ENCODE measurements around the gene ASB2.

Gene ASB2

DNA sequence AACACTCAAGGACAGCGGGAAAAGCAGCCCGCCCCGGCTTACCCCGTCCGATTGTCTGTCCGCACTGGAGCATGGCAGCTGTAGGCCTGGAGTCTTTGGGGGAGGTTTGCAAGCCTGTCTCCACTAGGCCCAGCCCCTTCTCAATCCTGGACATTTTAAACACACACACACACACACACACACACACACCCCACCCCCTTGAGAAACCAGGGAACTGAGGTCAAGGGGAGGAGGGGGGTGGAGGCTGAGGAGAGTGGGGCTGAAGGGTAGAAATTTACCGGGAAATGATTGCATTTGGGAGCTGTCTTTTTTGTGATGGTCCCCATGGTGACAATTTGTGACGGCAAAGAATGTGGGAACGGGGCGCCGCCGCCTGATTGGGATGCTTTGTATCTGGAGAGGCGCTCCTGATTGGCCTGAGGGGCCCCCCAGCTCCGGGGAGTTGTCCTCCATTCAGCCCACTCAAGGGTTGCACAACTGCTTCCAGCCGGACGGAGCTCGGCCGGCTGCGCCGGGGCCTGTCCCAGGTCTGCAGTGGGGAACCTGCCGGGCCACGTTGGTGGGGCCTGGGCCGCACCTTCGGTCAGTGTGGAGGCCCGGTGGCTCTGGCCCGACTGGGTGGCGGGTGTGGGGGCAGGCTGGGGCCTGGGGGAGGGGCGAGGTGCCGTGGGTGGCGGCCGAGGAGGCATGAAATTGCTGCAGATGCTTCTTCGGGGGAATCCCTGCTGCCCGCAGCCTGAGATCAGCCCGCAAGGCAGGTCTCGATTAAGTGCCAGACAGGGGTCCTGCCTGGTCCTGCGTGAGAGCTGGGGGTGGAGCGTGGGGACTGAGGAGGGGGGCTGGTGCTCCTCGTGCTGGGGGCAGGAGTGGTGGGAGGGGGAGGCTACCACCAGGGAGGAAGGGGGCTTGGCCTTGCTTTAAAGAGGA, 49.2 kb downstream of the ASB2 start, which contains the start of gene FAM181A:
Gene FAM181A (plus strand): TSS at position 472 of the 927 bp plus-strand sequence. CDS start 942 bp downstream, outside the sequence.
- H3K27me3 ChIP-seq (ENCODE audit: control insufficient read depth in 1 of 2, insufficient read depth in 2 of 2, low read length in 2 of 2), result no peaks in the 10 kb centered on the region
- no peak within 1 kb of the TSS for H3K9ac ChIP-seq (ENCODE audit: low read length in 2 of 2)
- no peak within 1 kb of the TSS for H3K4me3 ChIP-seq (ENCODE audit: low read length in 2 of 2)
- H3K9me3 ChIP-seq (ENCODE audit: control insufficient read depth in 2 of 2, low read length in 2 of 2), result no peaks in the 10 kb centered on the region
- peaks cover 9 to 10% of the 10 kb centered on the region in 2 donors for H3K36me3 ChIP-seq (ENCODE audit: control insufficient read depth in 2 of 2, insufficient read depth in 2 of 2, low read length in 2 of 2)
- no peak within 1 kb of the TSS for H3K27ac ChIP-seq (ENCODE audit: low read length)
- H3K4me1 ChIP-seq (ENCODE audit: control insufficient read depth, insufficient read depth, low read length), result peaks cover 13% of the 10 kb centered on the region

- no peaks in the 10 kb centered on the region for H3K27me3 ChIP-seq (ENCODE audit: control insufficient read depth in 1 of 2, insufficient read depth in 2 of 2, low read length in 2 of 2)
- H3K36me3 ChIP-seq (ENCODE audit: control insufficient read depth in 2 of 2, insufficient read depth in 2 of 2, low read length in 2 of 2), result peaks cover 4 to 9% of the 10 kb centered on the region in 2 donors
- no peak overlapping the region for H3K9ac ChIP-seq (ENCODE audit: low read length in 2 of 2)
- H3K9me3 ChIP-seq (ENCODE audit: control insufficient read depth in 2 of 2, low read length in 2 of 2), result no peaks in the 10 kb centered on the region
- H3K27ac ChIP-seq (ENCODE audit: low read length), result no peak overlapping the region
- H3K4me1 ChIP-seq (ENCODE audit: control insufficient read depth, insufficient read depth, low read length), result peaks cover 13% of the 10 kb centered on the region
- H3K4me3 ChIP-seq (ENCODE audit: low read length in 2 of 2), result no peak overlapping the region
Observed at GRCh38 chr14:93926245-93926872, 50.0 kb downstream of the ASB2 start.

GRCh38 chr14:93925374-93925895, 50.9 kb downstream of the ASB2 start:
- no peaks in the 10 kb centered on the region for H3K9me3 ChIP-seq (ENCODE audit: control insufficient read depth in 2 of 2, low read length in 2 of 2)
- H3K9ac ChIP-seq (ENCODE audit: low read length in 2 of 2), result no peak overlapping the region
- no peaks in the 10 kb centered on the region for H3K27me3 ChIP-seq (ENCODE audit: control insufficient read depth in 1 of 2, insufficient read depth in 2 of 2, low read length in 2 of 2)
- H3K36me3 ChIP-seq (ENCODE audit: control insufficient read depth in 2 of 2, insufficient read depth in 2 of 2, low read length in 2 of 2), result peaks cover 2 to 3% of the 10 kb centered on the region in 2 donors
- H3K27ac ChIP-seq (ENCODE audit: low read length), result no peak overlapping the region
- H3K4me3 ChIP-seq (ENCODE audit: low read length in 2 of 2), result no peak overlapping the region
- peaks cover 13% of the 10 kb centered on the region for H3K4me1 ChIP-seq (ENCODE audit: control insufficient read depth, insufficient read depth, low read length)

GRCh38 chr14:93924592-93925355, 51.6 kb downstream of the ASB2 start:
- no peak overlapping the region for H3K4me3 ChIP-seq (ENCODE audit: low read length in 2 of 2)
- no peaks in the 10 kb centered on the region for H3K9me3 ChIP-seq (ENCODE audit: control insufficient read depth in 2 of 2, low read length in 2 of 2)
- H3K36me3 ChIP-seq (ENCODE audit: control insufficient read depth in 2 of 2, insufficient read depth in 2 of 2, low read length in 2 of 2), result no peaks in the 10 kb centered on the region
- peaks cover 13% of the 10 kb centered on the region for H3K4me1 ChIP-seq (ENCODE audit: control insufficient read depth, insufficient read depth, low read length)
- H3K27me3 ChIP-seq (ENCODE audit: control insufficient read depth in 1 of 2, insufficient read depth in 2 of 2, low read length in 2 of 2), result no peaks in the 10 kb centered on the region
- no peak overlapping the region for H3K27ac ChIP-seq (ENCODE audit: low read length)
- no peak overlapping the region for H3K9ac ChIP-seq (ENCODE audit: low read length in 2 of 2)

DNA sequence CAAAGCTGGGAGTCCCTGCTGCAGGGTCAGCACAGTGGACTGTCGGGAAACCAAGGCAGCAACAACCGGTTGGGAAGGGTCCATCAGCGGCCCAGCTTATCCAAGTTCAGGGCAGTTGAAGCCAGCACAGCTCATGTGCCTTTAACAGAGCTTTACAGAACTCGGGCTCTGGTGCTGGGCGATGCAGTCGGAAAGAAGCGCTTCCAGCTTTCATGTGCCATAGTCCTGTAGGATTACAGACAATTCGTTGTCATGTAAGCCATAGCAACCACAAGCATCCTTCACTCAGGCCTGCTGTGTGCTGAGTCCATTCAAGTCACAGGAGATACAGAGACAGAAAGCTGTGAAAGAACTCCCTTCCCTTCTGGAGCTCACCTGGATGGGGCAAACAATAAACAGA, 52.7 kb downstream of the ASB2 start:
- Histone ChIP-seq H3K9me3 (ENCODE audit: control insufficient read depth in 2 of 2, low read length in 2 of 2) (peaks cover 0 to 4% of the 10 kb centered on the region in 2 donors), H3K36me3 (ENCODE audit: control insufficient read depth in 2 of 2, insufficient read depth in 2 of 2, low read length in 2 of 2) (no peaks in the 10 kb centered on the region), H3K4me1 (ENCODE audit: control insufficient read depth, insufficient read depth, low read length) (peaks cover 12% of the 10 kb centered on the region), H3K27ac (ENCODE audit: low read length) (no peak overlapping the region), H3K4me3 (ENCODE audit: low read length in 2 of 2) (no peak overlapping the region), H3K27me3 (ENCODE audit: control insufficient read depth in 1 of 2, insufficient read depth in 2 of 2, low read length in 2 of 2) (no peaks in the 10 kb centered on the region), H3K9ac (ENCODE audit: low read length in 2 of 2) (no peak overlapping the region)

DNA sequence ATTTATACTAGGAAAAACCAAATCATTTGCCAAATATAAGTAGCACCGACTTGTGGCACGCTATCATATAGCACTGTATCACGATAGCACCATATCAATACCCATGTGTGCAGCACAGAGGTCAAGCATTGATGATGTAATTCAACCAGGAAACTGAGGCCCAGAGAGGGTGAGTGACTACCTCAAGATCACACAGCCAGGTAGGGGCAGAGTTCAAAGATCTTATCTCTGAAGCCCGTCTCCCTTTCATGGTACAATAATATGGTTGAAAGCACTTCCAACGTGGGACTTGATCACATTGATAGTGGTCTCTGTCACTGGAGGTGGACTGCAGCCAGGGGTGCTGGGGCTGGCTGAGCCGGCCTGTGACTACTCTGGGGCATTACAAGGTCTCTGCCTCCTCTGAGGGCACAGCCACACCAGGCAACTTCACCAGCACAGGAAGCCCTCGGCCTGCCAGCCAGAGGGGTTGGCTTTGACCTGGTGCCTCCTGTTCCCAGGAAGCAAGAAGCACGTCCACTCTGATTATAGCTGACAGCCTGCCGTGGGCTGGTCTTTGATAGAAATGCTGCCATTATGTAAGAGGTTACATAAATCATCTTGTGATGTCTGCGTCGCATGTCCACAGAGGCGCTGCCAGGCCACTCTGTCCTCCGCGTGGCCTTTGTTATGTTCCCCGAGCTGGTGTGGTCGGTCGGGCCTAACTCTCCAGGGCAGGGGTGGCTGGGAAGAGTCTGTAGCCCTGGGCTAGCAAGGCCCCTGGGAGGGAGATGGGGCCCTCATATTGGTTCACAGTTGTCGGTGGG, 55.2 kb downstream of the ASB2 start:
- Histone ChIP-seq H3K27ac (ENCODE audit: low read length) (no peak overlapping the region), H3K9me3 (ENCODE audit: control insufficient read depth in 2 of 2, low read length in 2 of 2) (peaks cover 0 to 4% of the 10 kb centered on the region in 2 donors), H3K27me3 (ENCODE audit: control insufficient read depth in 1 of 2, insufficient read depth in 2 of 2, low read length in 2 of 2) (no peaks in the 10 kb centered on the region), H3K4me1 (ENCODE audit: control insufficient read depth, insufficient read depth, low read length) (no peaks in the 10 kb centered on the region), H3K4me3 (ENCODE audit: low read length in 2 of 2) (no peak overlapping the region), H3K9ac (ENCODE audit: low read length in 2 of 2) (no peak overlapping the region), H3K36me3 (ENCODE audit: control insufficient read depth in 2 of 2, insufficient read depth in 2 of 2, low read length in 2 of 2) (no peaks in the 10 kb centered on the region)

- Histone ChIP-seq H3K9me3 (ENCODE audit: control insufficient read depth in 2 of 2, low read length in 2 of 2) (peaks cover 4 to 5% of the 10 kb centered on the region in 2 donors), H3K27ac (ENCODE audit: low read length) (no peak overlapping the region), H3K36me3 (ENCODE audit: control insufficient read depth in 2 of 2, insufficient read depth in 2 of 2, low read length in 2 of 2) (no peaks in the 10 kb centered on the region), H3K27me3 (ENCODE audit: control insufficient read depth in 1 of 2, insufficient read depth in 2 of 2, low read length in 2 of 2) (peaks cover 0 to 2% of the 10 kb centered on the region in 2 donors), H3K4me3 (ENCODE audit: low read length in 2 of 2) (no peak overlapping the region), H3K4me1 (ENCODE audit: control insufficient read depth, insufficient read depth, low read length) (no peaks in the 10 kb centered on the region), H3K9ac (ENCODE audit: low read length in 2 of 2) (no peak overlapping the region)
Observed at GRCh38 chr14:93917141-93917540, 59.2 kb downstream of the ASB2 start.

- no peak overlapping the region for H3K9ac ChIP-seq (ENCODE audit: low read length in 2 of 2)
- no peaks in the 10 kb centered on the region for H3K4me1 ChIP-seq (ENCODE audit: control insufficient read depth, insufficient read depth, low read length)
- H3K27me3 ChIP-seq (ENCODE audit: control insufficient read depth in 1 of 2, insufficient read depth in 2 of 2, low read length in 2 of 2), result peaks cover 0 to 2% of the 10 kb centered on the region in 2 donors
- no peak overlapping the region for H3K27ac ChIP-seq (ENCODE audit: low read length)
- no peaks in the 10 kb centered on the region for H3K36me3 ChIP-seq (ENCODE audit: control insufficient read depth in 2 of 2, insufficient read depth in 2 of 2, low read length in 2 of 2)
- H3K4me3 ChIP-seq (ENCODE audit: low read length in 2 of 2), result no peak overlapping the region
- peaks cover 4 to 5% of the 10 kb centered on the region in 2 donors for H3K9me3 ChIP-seq (ENCODE audit: control insufficient read depth in 2 of 2, low read length in 2 of 2)
Observed at GRCh38 chr14:93916498-93916897, 59.9 kb downstream of the ASB2 start.

GRCh38 chr14:93915800-93916199, 60.6 kb downstream of the ASB2 start:
- Histone ChIP-seq H3K36me3 (ENCODE audit: control insufficient read depth in 2 of 2, insufficient read depth in 2 of 2, low read length in 2 of 2) (no peaks in the 10 kb centered on the region), H3K27me3 (ENCODE audit: control insufficient read depth in 1 of 2, insufficient read depth in 2 of 2, low read length in 2 of 2) (peaks cover 0 to 2% of the 10 kb centered on the region in 2 donors), H3K4me3 (ENCODE audit: low read length in 2 of 2) (no peak overlapping the region), H3K9ac (ENCODE audit: low read length in 2 of 2) (no peak overlapping the region), H3K9me3 (ENCODE audit: control insufficient read depth in 2 of 2, low read length in 2 of 2) (peaks cover 4 to 5% of the 10 kb centered on the region in 2 donors), H3K4me1 (ENCODE audit: control insufficient read depth, insufficient read depth, low read length) (no peaks in the 10 kb centered on the region), H3K27ac (ENCODE audit: low read length) (no peak overlapping the region)

Data from stomach smooth muscle (tissue), 2 donors.